Tibial artery (tissue), 4 donors: Measurements from ENCODE around the gene TEX52.

Experiments used
- DNase-seq, 2 donors: peaks; one replicate each; pipeline ENCODE4 v3.0.0-alpha.2; 2019
- H3K27ac ChIP-seq, 2 donors: fragments of 200-600 bp; sonication (generic) in 1 of 2; 1 replicate in 1 of 2; 2 replicates in 1 of 2; pipeline ENCODE4 v1.5.1; 2018 to 2019; ENCODE audit warnings: mild to moderate bottlenecking in 1 of 2
- H3K27me3 ChIP-seq, 2 donors: fragments of 200-600 bp; sonication (generic) in 1 of 2; one replicate each; pipeline versions ENCODE4 v1.5.1 to v1.6.0; 2016 to 2019
- H3K36me3 ChIP-seq, 3 donors: fragments of 200-600 bp; sonication (generic) in 2 of 3; one replicate each; pipeline ENCODE4 v1.5.1; 2016 to 2019; ENCODE audit warnings: mild to moderate bottlenecking in 2 of 3
- H3K4me1 ChIP-seq, 4 donors: fragments of 200-600 bp; sonication (generic) in 2 of 4; 1 replicate in 3 of 4; 2 replicates in 1 of 4; pipeline ENCODE4 v1.5.1; 2016 to 2019
- H3K4me3 ChIP-seq, 2 donors: fragments of 200-600 bp; sonication (generic) in 1 of 2; 1 replicate in 1 of 2; 2 replicates in 1 of 2; pipeline ENCODE4 v1.5.1; 2018 to 2019; ENCODE audit warnings: mild to moderate bottlenecking in 2 of 2
- H3K9me3 ChIP-seq, 3 donors: fragments of 200-600 bp; sonication (generic) in 1 of 3; one replicate each; pipeline ENCODE4 v1.5.1; 2016 to 2019
- intact Hi-C: fragments of 100-400 bp; cut with DNase I; formaldehyde crosslinking; loops from one replicate; pipeline ENCODE4 v1.15.0; 2023; ENCODE audit warnings: low total_unique reads
- TF ChIP-seq, protein P1 (sequence below), 2 experiments: fragments of 200-600 bp in 1 of 2; fragments of 450-650 bp in 1 of 2; IDR thresholded peaks; one replicate each; pipeline ENCODE4 v1.5.1; 2017 to 2019; ENCODE audit warnings: antibody characterized with exemption in 2 of 2, mild to moderate bottlenecking in 1 of 2, moderate library complexity in 1 of 2

TEX52 gene

DNA sequence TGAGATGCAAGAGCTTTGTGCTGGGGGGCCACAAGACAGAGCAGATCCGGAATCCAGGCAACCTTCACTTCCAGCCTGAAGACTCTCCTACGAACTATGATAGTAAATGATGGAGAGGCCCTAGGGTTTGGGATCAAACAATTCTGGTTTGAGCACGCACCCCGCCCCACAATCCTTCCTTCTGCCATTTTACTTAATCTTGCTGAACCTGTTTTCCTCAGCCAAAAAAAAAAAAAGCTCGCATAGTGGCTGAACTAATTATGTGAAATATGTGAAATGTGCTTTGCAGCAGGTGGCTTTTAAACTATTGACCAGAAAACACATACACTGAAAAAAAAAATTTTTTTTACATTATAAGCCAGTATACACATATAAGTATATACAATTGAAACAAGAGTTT is 45.0 kb downstream of the TEX52 start:
- Histone ChIP-seq H3K4me1 (peaks cover 0 to 24% (median 13%) of the 10 kb centered on the region in 4 donors), H3K27ac (peak overlapping the region; percentile 87 to 88), H3K4me3 (peak overlapping the region; percentile 63 to 71), H3K27me3 (no peaks in the 10 kb centered on the region), H3K36me3 (peaks cover 0 to 7% (median 0%) of the 10 kb centered on the region in 3 donors), H3K9me3 (no peaks in the 10 kb centered on the region)
- TF ChIP-seq, protein P1, sequence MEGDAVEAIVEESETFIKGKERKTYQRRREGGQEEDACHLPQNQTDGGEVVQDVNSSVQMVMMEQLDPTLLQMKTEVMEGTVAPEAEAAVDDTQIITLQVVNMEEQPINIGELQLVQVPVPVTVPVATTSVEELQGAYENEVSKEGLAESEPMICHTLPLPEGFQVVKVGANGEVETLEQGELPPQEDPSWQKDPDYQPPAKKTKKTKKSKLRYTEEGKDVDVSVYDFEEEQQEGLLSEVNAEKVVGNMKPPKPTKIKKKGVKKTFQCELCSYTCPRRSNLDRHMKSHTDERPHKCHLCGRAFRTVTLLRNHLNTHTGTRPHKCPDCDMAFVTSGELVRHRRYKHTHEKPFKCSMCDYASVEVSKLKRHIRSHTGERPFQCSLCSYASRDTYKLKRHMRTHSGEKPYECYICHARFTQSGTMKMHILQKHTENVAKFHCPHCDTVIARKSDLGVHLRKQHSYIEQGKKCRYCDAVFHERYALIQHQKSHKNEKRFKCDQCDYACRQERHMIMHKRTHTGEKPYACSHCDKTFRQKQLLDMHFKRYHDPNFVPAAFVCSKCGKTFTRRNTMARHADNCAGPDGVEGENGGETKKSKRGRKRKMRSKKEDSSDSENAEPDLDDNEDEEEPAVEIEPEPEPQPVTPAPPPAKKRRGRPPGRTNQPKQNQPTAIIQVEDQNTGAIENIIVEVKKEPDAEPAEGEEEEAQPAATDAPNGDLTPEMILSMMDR (IDR thresholded peaks at IDR 0.05): no peak
- intact Hi-C loops: no loop called here
- no peak for DNase-seq

DNA sequence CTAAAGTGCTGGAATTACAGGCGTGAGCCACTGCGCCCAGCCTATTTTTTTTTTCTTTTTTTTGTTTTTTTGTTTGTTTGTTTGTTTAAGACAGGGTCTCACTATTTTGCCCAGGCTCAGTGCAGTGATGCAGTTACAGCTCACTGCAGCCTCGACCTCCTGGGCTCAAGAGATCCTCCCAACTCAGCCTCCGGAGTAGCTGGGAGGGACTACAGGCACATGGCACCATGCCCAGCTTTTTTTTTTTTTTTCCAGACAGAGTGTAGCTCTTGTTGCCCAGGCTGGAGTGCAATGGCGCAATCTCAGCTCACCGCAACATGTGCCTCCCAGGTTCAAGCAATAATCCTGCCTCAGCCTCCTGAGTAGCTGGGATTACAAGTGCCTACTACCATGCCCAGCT is 50.1 kb downstream of the TEX52 start:
- peaks cover 0 to 31% (median 24%) of the 10 kb centered on the region in 4 donors for H3K4me1 ChIP-seq
- intact Hi-C loops: no loop called here
- TF ChIP-seq, protein P1 (IDR thresholded peaks at IDR 0.05): no peak
- DNase-seq: no peak
- H3K9me3 ChIP-seq: no peaks in the 10 kb centered on the region
- no peak overlapping the region for H3K27ac ChIP-seq
- H3K36me3 ChIP-seq: peaks cover 8 to 37% (median 23%) of the 10 kb centered on the region in 3 donors
- no peak overlapping the region for H3K4me3 ChIP-seq
- H3K27me3 ChIP-seq: no peaks in the 10 kb centered on the region

DNA sequence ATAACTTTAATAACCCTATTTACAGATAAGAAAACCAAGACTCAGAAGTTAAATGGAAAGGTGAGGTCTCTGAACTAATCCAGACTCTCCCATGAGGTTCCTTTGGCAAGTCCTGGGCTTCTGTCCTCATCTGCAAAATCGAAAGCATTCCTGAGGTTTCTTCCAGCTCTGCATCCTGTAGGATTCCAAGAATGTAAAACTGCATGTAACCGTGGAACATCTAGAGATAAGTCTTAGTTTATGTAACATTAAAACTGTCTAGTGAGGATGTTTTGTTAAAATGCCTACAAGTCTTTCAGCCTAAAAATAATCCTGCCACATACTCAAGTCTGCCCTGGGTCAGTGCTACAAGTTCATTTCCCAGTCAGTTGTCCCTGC is 51.7 kb downstream of the TEX52 start:
- no peak for DNase-seq
- Histone ChIP-seq H3K4me1 (peaks cover 0 to 36% (median 26%) of the 10 kb centered on the region in 4 donors), H3K27ac (peak overlapping the region; percentile 47 to 56), H3K4me3 (no peak overlapping the region), H3K27me3 (no peaks in the 10 kb centered on the region), H3K9me3 (no peaks in the 10 kb centered on the region), H3K36me3 (peaks cover 24 to 53% (median 38%) of the 10 kb centered on the region in 3 donors)
- TF ChIP-seq, protein P1 (IDR thresholded peaks at IDR 0.05): no peak
- intact Hi-C loops: no loop called here

DNA sequence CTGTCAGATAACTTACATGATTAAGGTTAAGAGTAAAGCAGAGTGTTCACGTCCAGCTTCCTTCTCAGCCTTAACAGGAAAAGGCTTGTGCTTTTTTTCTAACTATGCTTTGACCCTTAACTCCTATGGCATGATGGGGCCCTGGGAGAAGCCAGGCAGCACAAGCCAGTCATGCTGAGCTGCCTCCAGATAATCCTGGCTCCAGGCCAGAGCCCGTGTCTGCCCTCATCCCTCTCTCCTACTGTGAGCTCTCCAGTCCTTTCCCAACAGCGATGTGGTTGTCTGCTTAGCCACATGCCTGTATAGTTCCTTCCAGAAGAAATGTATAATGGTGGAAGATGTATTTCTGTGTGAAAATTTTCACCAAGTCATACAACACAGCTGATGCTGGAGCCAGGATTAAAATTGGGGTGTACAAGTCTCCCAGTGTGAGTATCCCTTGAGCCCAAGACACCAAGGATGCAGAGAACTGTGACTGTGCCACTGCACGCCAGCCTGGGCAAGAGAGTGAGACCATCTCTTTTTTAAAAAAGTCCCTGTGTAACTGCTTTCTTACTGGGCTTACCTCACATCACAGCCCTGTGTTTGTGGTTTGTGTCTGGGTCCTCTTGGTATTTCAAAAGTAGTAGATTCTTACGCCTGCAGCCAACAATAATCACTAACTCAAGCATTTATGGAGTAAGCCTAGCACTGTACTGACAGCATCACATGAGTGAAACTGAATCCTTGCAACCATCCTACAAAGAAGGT is 52.3 kb downstream of the TEX52 start:
- DNase-seq: peak; percentile 55 to 85
- H3K4me1 ChIP-seq: peaks cover 0 to 42% (median 26%) of the 10 kb centered on the region in 4 donors
- no peak overlapping the region for H3K4me3 ChIP-seq
- intact Hi-C loops: no loop called here
- H3K36me3 ChIP-seq: peaks cover 30 to 58% (median 44%) of the 10 kb centered on the region in 3 donors
- peak overlapping the region; percentile 47 to 56 for H3K27ac ChIP-seq
- H3K9me3 ChIP-seq: no peaks in the 10 kb centered on the region
- TF ChIP-seq, protein P1 (IDR thresholded peaks at IDR 0.05): no peak
- no peaks in the 10 kb centered on the region for H3K27me3 ChIP-seq

DNA sequence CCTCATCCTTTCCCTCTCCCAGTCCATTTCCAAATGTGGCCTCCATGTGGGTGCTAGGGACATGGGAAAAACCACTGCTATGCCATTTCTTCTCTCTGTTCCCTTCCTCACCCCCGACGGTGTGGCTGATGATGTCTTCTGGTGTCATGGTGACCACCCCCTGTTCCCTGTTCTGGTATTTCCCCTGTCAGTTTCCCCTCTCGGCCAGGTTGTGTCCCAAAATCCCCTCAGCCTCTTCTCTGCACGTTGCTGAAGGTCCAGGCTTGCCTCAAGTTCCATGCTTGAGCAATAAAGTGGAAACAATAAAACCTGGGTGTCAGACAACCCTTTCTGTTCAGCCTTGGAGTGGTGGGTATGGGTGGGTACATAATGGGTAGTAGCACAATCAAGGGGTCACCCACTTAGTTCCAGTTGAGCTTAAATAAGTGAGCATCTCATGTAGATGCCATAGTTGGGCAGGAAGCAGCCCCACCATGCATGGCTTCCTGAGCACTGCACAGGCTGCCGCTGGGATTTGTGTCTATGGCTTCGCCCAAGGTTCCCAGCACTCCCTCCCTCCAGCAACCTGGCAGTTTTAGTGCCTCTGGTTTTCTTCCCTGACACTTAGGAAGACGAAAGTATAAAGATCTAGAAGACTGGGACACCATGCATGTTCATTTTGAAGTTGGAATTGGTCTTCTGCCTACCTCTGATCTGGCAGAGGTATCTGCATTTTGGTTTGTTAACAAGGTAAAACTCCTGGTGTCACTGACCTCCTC is 53.0 kb downstream of the TEX52 start:
- peak overlapping the region; percentile 47 to 56 for H3K27ac ChIP-seq
- TF ChIP-seq, protein P1 (IDR thresholded peaks at IDR 0.05): no peak
- peak in 1 of 2 donors; percentile 35 for DNase-seq
- H3K27me3 ChIP-seq: no peaks in the 10 kb centered on the region
- H3K4me3 ChIP-seq: no peak overlapping the region
- peaks cover 36 to 66% (median 52%) of the 10 kb centered on the region in 3 donors for H3K36me3 ChIP-seq
- no peaks in the 10 kb centered on the region for H3K9me3 ChIP-seq
- intact Hi-C loops: no loop called here
- H3K4me1 ChIP-seq: peaks cover 0 to 42% (median 26%) of the 10 kb centered on the region in 4 donors
